CD4-positive, CD25-positive, alpha-beta regulatory T cell (primary cell): ENCODE data around the gene PEDS1. TPM values are rescaled to one million over a fixed set of nuclear protein-coding genes. Genes with fewer than 3 reads are reported as not detected.
"Not testable (repeated sequence)": the region's sequence is repeated elsewhere in the genome, so short reads cannot be mapped to it uniquely, and the experiment has no call there.

Experiments used
- ATAC-seq, 2 donors: fragments of 150-1000 bp; cut with Tn5 transposase; one replicate each; pipeline ENCODE4 v1.10.0; 2021; ENCODE audit warnings: low read depth in 2 of 2, moderate number of reproducible peaks in 2 of 2, moderate library complexity in 1 of 2
- DNase-seq, 3 donors: peaks; one replicate each; pipeline versions ENCODE4 v3.0.0 to v3.0.0-alpha.2; 2012 to 2022; ENCODE audit warnings: mixed read lengths in 1 of 3
- H3K27ac ChIP-seq: one replicate; pipeline ENCODE4 v1.7.0; 2013; ENCODE audit warnings: mild to moderate bottlenecking, low read length; ENCODE audit not compliant: insufficient read depth, poor library complexity, severe bottlenecking
- H3K27me3 ChIP-seq: one replicate; pipeline ENCODE4 v1.7.0; 2013; ENCODE audit warnings: low read length; ENCODE audit not compliant: control insufficient read depth, insufficient read depth
- H3K36me3 ChIP-seq: one replicate; pipeline ENCODE4 v1.7.0; 2013; ENCODE audit warnings: mild to moderate bottlenecking, low read length, moderate library complexity; ENCODE audit not compliant: control insufficient read depth, insufficient read depth
- H3K4me1 ChIP-seq: 2 replicates; pipeline ENCODE4 v1.7.0; 2013; ENCODE audit warnings: mild to moderate bottlenecking, low read length; ENCODE audit not compliant: insufficient read depth, control insufficient read depth, poor library complexity, severe bottlenecking
- H3K4me3 ChIP-seq: one replicate; pipeline ENCODE4 v1.7.0; 2013; ENCODE audit warnings: low read depth, mild to moderate bottlenecking, low read length, moderate library complexity
- H3K9me3 ChIP-seq, 2 experiments: 1 replicate in 1 of 2; 2 replicates in 1 of 2; pipeline ENCODE4 v1.7.0; 2013; ENCODE audit warnings: low read length in 2 of 2, mild to moderate bottlenecking in 1 of 2, moderate library complexity in 1 of 2; ENCODE audit not compliant: control insufficient read depth in 2 of 2
- H3K27ac Mint-ChIP-seq, 3 donors: one replicate each; pipeline ENCODE4 v1.8.0; 2020 to 2022; ENCODE audit warnings: mild to moderate bottlenecking in 3 of 3, mixed read lengths in 3 of 3, moderate library complexity in 2 of 3
- H3K27me3 Mint-ChIP-seq: one replicate; pipeline ENCODE4 v1.8.0; 2022; ENCODE audit warnings: mild to moderate bottlenecking, mixed read lengths
- H3K36me3 Mint-ChIP-seq: one replicate; pipeline ENCODE4 v1.8.0; 2020; ENCODE audit warnings: mixed read lengths
- H3K4me1 Mint-ChIP-seq, 4 donors: one replicate each; pipeline ENCODE4 v1.8.0; 2020 to 2022; ENCODE audit warnings: mixed read lengths in 4 of 4, mild to moderate bottlenecking in 1 of 4
- H3K4me3 Mint-ChIP-seq, 4 donors: one replicate each; pipeline ENCODE4 v1.8.0; 2020 to 2022; ENCODE audit warnings: mild to moderate bottlenecking in 4 of 4, mixed read lengths in 4 of 4, moderate library complexity in 3 of 4
- H3K9me3 Mint-ChIP-seq, 7 donors: one replicate each; pipeline ENCODE4 v1.8.0; 2020 to 2022; ENCODE audit warnings: mixed read lengths in 7 of 7, mild to moderate bottlenecking in 3 of 7, moderate library complexity in 2 of 7
- polyA plus RNA-seq, 4 donors: library from polyadenylated mRNA; unstranded; fragments of 300-500 nt; fragmentation: Illumina TruSeq; gene quantifications; one replicate each; pipeline ENCODE4 v1.2.3, GENCODE V29; 2021
- total RNA-seq: library from RNA; stranded (reverse); gene quantifications from one replicate; pipeline ENCODE4 v1.2.3, GENCODE V29; 2022

Gene PEDS1
- 26.4 TPM for total RNA-seq
- 10 to 100 TPM; 16.8 to 18.3 (median 17.8) TPM for polyA plus RNA-seq

DNA sequence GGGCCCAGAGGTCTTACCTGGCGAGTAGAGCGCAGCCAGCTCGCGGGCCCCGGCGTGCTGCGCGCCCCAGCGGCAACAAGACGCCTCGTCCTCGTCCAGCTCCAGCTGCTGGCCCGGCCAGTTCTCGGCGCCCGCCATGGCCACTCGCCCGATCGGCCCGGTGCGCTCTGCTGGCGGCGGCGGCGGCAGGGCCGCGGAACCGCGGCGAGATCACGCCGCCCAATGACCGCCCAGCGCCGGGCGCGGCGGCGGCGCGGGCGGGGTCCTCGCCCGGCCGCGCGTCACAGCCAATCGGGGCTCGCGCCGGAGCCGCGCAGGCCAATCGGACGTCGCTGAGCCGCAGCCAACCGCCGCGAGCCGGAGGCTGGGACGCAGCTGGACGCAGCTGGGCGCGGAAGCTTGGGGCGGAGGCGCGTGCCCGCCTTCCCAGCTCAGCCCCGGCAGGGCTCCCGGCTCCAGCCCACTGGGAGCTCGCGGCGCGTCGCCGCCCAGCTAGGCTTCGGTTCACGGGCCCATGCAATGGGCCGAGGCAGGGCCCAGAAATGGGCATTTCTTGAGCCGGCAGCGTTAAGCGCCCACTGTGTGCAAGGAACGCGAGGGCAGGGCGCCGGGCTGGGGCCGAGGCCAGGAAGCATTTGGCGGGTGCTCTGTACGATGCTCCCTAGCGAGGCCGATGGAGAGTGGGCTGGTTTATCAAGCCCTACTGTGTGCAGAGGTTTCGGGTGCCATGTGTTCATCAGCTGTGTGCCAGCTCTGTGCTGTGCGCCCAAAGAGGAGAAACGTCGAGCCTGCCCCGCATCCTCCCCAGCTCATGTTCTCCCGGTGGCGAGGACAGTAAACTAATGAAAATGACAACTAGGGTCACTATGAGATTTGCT, at the start of gene PEDS1:
TSS of gene PEDS1 (minus strand) at position 224 of the 878 bp plus-strand sequence. CDS start at position 138, 86 bp downstream.
- Histone ChIP-seq H3K4me3 (peak within 1 kb of the TSS; percentile 75), H3K9me3 (no peaks in the 10 kb centered on the region), H3K27me3 (no peaks in the 10 kb centered on the region), H3K27ac (peak within 1 kb of the TSS; percentile 74), H3K4me1 (peaks cover 50% of the 10 kb centered on the region), H3K36me3 (peaks cover 7% of the 10 kb centered on the region)
- Mint-ChIP-seq H3K27ac (peak within 1 kb of the TSS; percentile 93 to 97 (median 95)), H3K9me3 (no peaks in the 10 kb centered on the region), H3K4me3 (peak within 1 kb of the TSS; percentile 89 to 96 (median 94)), H3K36me3 (peaks cover 8% of the 10 kb centered on the region), H3K27me3 (no peaks in the 10 kb centered on the region), H3K4me1 (peaks cover 4 to 47% (median 38%) of the 10 kb centered on the region in 4 donors)
- peak; percentile 80 to 91 (median 81) for DNase-seq
- ATAC-seq: peak; percentile 98

DNA sequence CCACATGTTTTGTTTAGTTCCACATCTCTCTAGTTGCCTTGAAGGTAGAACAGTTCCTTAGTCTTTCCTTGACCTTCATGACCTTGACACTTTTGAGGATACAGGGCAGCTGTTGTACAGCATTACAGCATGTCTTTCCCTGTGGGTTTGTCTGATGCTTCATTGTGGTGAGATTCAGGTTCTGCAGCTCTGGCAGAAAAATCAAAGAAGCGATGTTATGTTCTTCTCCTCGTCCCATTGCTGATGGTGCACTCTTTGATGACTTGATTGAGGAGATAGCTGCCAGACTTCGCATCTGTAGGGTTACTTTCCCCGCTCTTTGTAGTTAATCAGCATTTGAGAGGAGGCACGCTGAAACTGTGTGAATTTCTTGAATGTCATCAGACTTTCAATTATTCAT, 49.2 kb upstream of the PEDS1 start:
- Mint-ChIP-seq H3K4me3 (no peak overlapping the region), H3K36me3 (peaks cover 6% of the 10 kb centered on the region), H3K9me3 (peaks cover 0 to 10% (median 1%) of the 10 kb centered on the region in 7 donors), H3K27ac (no peak overlapping the region), H3K4me1 (peaks cover 0 to 4% (median 1%) of the 10 kb centered on the region in 4 donors), H3K27me3 (peaks cover 8% of the 10 kb centered on the region)
- H3K9me3 ChIP-seq: peaks cover 4 to 5% of the 10 kb centered on the region in 2 experiments
- H3K27ac ChIP-seq: no peak overlapping the region
- ATAC-seq: no peak
- H3K27me3 ChIP-seq: peaks cover 3% of the 10 kb centered on the region
- H3K4me3 ChIP-seq: no peak overlapping the region
- no peaks in the 10 kb centered on the region for H3K36me3 ChIP-seq
- no peak for DNase-seq
- H3K4me1 ChIP-seq: no peaks in the 10 kb centered on the region

DNA sequence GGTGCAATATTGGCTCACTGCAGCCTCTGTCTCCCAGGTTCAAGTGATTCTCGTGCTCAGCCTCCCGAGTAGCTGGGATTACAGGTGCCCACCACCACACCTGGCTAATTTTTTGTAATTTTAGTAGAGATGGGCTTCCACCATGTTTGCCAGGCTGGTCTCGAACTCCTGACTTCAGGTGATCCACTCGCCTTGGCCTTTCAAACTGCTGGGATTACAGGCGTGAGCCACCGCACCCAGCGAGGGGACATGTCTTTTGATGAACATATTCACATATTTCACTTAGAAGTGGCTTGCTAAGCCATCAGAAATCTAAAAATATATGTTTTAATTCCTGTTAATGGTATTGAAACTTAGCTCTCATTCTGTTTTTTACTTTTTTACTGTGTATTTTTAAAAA, 48.2 kb upstream of the PEDS1 start:
- H3K27me3 ChIP-seq, H3K36me3 Mint-ChIP-seq, H3K4me3 ChIP-seq, ATAC-seq, H3K4me1 Mint-ChIP-seq, DNase-seq, H3K27me3 Mint-ChIP-seq, H3K4me3 Mint-ChIP-seq, H3K9me3 ChIP-seq, H3K27ac Mint-ChIP-seq, H3K27ac ChIP-seq, H3K36me3 ChIP-seq, H3K4me1 ChIP-seq: not testable (repeated sequence)
- H3K9me3 Mint-ChIP-seq: peaks cover 0 to 10% (median 0%) of the 10 kb centered on the region in 7 donors

DNA sequence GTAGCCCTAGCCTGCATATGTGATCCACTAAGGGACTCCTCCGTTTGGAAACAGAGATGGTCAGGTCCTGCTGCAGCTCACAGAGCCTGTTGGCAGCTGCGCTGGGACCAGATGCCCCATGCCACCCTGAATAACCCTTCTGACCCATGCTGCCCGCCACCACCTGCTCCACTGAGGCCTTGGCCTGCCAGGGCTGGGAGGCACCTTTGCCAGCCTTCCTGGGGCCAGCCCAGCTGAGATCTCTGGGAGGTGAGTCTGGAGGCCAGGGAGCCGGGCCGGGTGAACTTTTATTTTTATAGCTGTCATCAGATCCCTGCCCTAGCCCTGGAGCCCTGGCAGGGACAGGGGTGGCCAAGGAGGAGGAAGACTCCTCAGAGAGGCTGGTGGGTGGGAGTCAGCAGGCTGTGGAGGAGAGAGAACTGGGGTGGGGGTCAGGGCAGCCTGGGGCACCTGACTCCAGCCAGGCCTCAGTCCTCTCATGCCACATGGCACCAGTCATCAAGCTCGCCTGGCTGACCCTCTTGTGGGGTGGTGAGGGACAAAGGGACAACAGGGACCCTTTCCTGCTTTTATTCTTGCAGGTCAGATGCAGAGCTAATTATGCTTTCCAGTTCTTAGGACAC, 47.1 kb upstream of the PEDS1 start:
- H3K36me3 ChIP-seq: no peaks in the 10 kb centered on the region
- no peak overlapping the region for H3K4me3 ChIP-seq
- Mint-ChIP-seq H3K27me3 (no peaks in the 10 kb centered on the region), H3K27ac (no peak overlapping the region), H3K4me3 (peak overlapping the region in 1 of 4 donors; percentile 19), H3K9me3 (peaks cover 0 to 10% (median 0%) of the 10 kb centered on the region in 7 donors), H3K4me1 (peaks cover 0 to 7% (median 4%) of the 10 kb centered on the region in 4 donors), H3K36me3 (peaks cover 10% of the 10 kb centered on the region)
- H3K27ac ChIP-seq: no peak overlapping the region
- peaks cover 3% of the 10 kb centered on the region for H3K27me3 ChIP-seq
- no peak for ATAC-seq
- DNase-seq: no peak
- H3K9me3 ChIP-seq: peaks cover 4 to 5% of the 10 kb centered on the region in 2 experiments
- H3K4me1 ChIP-seq: no peaks in the 10 kb centered on the region

DNA sequence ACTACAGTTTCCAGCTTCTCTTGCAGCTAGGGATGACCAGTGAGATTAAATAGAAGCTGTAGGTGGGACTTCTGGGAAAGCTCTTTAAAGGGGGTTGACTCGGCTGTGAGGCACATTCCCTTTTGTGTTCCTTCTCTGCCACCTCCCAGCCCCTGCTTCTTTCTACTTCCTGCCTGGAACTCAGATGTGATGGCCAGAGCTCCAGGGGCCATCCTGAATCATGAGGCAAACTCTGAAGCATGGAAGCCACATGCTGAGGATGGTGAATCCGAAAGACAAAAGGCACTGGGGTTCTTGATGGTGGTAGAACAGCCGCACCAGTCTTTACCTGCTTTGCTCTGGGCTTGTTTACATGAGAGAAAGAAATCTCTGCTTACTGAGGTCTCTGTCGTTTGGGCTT, 46.2 kb upstream of the PEDS1 start:
- Mint-ChIP-seq H3K4me3 (peak overlapping the region in 1 of 4 donors; percentile 19), H3K36me3 (peaks cover 10% of the 10 kb centered on the region), H3K27me3 (no peaks in the 10 kb centered on the region), H3K9me3 (peaks cover 0 to 10% (median 0%) of the 10 kb centered on the region in 7 donors), H3K4me1 (peaks cover 0 to 12% (median 7%) of the 10 kb centered on the region in 4 donors), H3K27ac (no peak overlapping the region)
- H3K4me1 ChIP-seq: no peaks in the 10 kb centered on the region
- H3K36me3 ChIP-seq: no peaks in the 10 kb centered on the region
- H3K4me3 ChIP-seq: no peak overlapping the region
- no peak overlapping the region for H3K27ac ChIP-seq
- H3K27me3 ChIP-seq: peaks cover 3% of the 10 kb centered on the region
- ATAC-seq (no peak), DNase-seq (no peak)
- H3K9me3 ChIP-seq: peaks cover 4 to 5% of the 10 kb centered on the region in 2 experiments

DNA sequence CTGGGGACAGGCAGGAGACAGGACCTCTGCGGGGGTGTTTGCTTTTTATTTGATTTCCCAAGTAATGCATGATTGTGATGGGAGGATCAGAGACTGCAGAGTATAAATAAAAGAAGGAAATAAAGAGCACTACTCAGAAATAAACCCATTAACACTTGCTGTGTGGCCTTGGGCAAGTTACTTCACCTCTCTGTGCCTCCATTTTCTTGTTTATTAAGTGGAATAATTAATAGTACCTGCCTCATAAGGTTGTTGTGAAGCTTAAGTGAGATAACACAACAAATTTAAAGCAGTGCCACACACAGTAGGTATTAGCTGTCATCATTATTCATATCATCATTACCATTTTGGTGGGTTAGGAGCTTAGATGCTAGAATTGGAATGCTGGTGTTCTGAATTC, 45.2 kb upstream of the PEDS1 start:
- Histone ChIP-seq H3K27ac (no peak overlapping the region), H3K27me3 (no peaks in the 10 kb centered on the region), H3K36me3 (no peaks in the 10 kb centered on the region), H3K4me1 (peaks cover 6% of the 10 kb centered on the region), H3K4me3 (no peak overlapping the region), H3K9me3 (no peaks in the 10 kb centered on the region)
- Mint-ChIP-seq H3K36me3 (peaks cover 10% of the 10 kb centered on the region), H3K4me1 (peaks cover 0 to 19% (median 9%) of the 10 kb centered on the region in 4 donors), H3K27ac (no peak overlapping the region), H3K27me3 (no peaks in the 10 kb centered on the region), H3K4me3 (no peak overlapping the region), H3K9me3 (peaks cover 0 to 3% (median 0%) of the 10 kb centered on the region in 7 donors)
- DNase-seq: no peak
- no peak for ATAC-seq

DNA sequence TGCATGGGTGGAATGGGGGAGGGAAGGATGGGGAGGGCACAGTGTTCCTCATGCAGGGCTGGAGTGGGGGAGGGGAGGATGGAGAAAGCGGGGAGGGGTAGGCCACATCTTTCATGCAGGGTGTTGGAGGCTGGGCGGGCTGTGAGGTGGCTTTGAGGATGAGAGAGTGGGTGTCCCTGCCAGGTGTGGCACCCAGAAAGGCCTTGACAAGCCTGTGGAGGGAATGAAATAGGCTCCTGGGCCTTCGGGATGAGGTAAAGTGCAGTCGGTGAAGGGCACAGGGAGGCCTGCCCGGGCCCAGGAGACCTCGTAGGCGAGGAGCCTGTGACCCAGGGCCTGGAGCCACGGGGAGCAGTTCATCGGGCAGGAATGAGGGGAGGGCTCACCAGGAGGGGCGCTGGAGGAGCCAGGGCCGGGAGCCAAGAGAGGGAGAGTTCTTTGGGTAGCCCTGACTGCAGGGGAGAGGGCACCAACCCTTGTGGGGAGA, 44.7 kb upstream of the PEDS1 start:
- H3K9me3 Mint-ChIP-seq: peaks cover 0 to 3% (median 0%) of the 10 kb centered on the region in 7 donors
- H3K4me1 Mint-ChIP-seq: peaks cover 0 to 24% (median 13%) of the 10 kb centered on the region in 4 donors
- H3K27me3 Mint-ChIP-seq: no peaks in the 10 kb centered on the region
- no peak overlapping the region for H3K4me3 Mint-ChIP-seq
- ATAC-seq (no peak), DNase-seq (no peak)
- H3K27ac ChIP-seq: no peak overlapping the region
- peaks cover 10% of the 10 kb centered on the region for H3K36me3 Mint-ChIP-seq
- no peak overlapping the region for H3K27ac Mint-ChIP-seq
- H3K27me3 ChIP-seq: no peaks in the 10 kb centered on the region
- H3K4me3 ChIP-seq: no peak overlapping the region
- H3K9me3 ChIP-seq: no peaks in the 10 kb centered on the region
- no peaks in the 10 kb centered on the region for H3K36me3 ChIP-seq
- H3K4me1 ChIP-seq: peaks cover 11% of the 10 kb centered on the region
